Measurements from ENCODE around the gene SART1.
"Not testable (repeated sequence)": the region's sequence is repeated elsewhere in the genome, so short reads cannot be mapped to it uniquely, and the experiment has no call there.

SART1 gene

DNA sequence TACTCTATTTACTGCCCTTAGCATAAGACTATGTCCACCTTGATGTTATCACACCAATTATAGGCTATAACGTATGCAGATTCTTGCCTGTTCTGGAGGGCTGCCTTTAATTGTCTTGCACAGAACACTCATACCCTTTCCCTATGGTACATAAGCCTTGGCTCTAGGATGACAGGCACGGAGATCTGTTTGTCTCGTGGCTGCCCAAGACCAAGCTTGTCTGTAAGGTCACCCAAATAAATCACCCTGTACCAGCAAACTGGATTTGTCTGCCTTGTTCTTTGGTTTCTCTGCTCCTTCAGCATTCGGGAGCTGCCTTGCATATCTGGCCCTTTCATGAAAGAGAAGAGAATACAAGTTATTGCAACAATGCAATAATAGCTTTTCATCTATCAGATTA, 23.8 kb upstream of the SART1 start:
- DNase-seq, result no peak

DNA sequence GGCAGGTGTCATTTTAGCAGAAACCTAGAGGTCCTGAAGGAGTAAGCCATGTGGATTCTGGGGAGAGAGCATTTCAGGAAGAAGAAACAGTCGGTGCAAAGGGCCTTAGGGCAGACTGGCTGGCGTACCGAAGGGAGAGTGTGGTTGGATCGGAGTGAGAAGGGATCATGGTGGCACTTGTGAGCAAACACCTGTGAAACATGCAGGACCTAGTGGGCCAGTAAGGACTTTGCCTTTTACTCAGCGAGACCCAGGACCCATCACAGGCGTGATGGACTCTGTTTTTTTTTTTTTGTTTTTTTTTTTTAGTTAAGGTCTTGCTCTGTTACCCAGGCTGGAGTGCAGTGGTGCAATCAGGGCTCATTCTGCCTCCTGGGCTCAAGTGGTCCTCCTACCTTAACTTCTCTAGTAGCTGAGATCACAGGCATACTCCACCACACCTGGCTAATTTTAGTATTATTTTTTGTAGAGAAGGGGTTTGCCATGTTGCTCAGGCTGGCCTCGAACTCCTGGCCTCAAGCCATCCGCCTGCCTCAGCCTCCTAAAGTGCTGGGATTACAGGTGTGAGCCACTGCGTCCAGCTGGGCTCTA, 19.7 kb upstream of the SART1 start:
- DNase-seq, result no peak

DNA sequence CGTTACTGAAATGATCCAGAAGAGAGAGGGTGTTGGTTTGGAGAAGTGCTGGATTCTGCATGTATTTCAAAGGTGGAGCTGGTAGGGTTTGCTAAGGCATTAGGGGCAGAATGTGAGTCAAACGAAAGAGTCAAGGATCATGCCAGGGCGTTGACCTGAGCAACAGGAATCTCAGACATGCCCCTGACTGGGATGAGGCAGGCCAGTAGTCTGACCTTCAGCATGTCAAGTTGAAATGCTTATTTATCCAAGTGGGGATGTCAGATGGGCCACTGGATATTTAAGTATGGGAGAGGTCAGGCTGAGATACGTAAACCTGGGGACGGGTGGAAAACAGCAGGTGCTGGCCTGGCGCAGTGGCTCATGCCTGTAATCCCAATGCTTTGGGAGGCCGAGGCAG, 19.0 kb upstream of the SART1 start:
- no peak for DNase-seq

DNA sequence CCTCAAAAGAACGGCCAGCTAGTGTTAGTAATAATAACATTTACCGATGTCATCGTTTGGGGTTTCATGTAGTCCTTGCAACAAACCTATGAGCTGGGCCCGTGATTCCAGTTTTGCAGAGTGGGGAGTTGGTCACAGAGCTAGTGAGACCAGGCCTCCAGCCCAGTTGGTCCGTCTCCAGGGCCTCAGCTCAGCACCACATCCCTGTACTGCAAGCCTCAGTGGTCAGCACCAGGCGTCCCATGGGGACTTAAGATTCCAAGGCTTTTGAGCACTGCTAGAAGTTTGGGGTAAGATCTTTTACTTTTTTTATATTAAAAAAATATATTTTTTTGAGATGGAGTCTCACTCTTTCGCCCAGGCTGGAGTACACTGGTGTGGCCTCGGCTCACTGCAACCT, 17.3 kb upstream of the SART1 start:
- no peak for DNase-seq

DNA sequence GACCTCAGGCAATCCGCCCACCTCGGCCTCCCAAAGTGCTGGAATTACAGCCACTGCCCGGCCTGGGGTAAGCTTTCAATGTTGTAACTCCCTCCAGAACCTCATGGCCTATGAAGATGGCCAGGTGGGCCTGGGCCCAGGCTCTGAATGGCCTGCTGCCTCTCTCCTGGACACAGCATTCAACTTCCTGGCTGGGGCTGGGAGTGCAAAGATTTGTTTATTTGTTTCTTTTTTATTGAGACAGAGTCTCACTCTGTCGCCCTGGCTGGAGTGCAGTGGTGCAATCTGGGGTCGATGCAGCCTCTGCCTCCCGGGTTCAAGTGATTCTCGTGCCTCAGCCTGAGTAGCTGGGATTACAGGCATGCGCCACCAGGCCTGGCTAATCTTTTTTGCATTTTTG, 16.8 kb upstream of the SART1 start:
- no peak for DNase-seq

DNA sequence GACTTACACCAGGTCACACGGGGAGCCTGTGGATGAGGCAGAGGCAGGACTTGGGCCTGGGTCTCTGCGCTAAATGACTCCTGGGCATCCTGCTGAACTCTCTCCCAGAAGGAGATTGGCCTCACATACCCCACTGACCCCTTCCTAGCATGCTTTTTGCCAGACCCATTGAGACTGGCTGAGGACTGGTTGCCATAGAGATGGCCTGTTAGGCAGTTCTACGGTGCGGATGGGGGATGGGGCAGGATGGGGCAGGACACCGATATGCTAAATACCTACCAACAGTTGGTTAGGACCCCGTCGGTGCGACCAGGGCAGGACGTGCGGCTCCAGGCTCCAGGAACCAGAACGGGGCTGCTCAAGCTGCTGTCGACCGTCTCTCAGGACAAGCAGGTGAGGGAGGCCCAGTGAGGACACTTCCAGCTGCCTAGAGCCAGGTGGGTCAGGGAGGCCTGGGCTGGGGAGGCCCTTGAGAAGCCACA, 16.1 kb upstream of the SART1 start, which contains the start of gene TSGA10IP:
Gene TSGA10IP (plus strand): TSS at position 51 of the 482 bp plus-strand sequence. CDS start 196 bp downstream, at position 247.
- no peak for DNase-seq

DNA sequence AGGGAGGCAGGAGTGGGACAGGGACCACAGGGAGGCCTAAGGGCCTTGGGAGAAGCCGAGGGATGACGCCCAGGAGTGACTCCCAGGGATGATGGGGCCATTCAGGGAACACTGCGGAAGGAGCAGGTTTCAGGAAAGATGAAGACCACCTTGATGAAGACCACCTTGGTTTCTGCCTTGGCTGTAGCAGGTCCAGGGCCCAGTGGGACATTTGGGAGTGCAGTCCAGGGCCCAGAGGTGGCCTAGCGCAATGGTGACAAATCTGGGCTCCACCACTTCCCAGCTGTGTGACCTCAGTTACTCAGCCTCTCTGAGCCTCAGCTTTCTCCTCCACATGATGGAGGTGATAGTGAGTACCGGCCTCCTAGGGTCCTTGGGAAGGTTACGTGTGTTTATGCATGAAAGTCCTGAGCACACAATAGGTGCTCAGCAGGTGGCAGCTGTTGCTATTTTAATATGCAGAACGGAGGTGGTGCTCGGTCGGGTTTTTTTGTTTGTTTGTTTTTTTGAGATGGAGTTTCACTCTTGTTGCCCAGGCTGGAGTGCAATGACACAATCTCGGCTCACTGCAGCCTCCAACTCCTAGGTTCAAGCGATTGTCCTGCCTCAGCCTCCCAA, 15.5 kb upstream of the SART1 start:
- no peak for DNase-seq

DNA sequence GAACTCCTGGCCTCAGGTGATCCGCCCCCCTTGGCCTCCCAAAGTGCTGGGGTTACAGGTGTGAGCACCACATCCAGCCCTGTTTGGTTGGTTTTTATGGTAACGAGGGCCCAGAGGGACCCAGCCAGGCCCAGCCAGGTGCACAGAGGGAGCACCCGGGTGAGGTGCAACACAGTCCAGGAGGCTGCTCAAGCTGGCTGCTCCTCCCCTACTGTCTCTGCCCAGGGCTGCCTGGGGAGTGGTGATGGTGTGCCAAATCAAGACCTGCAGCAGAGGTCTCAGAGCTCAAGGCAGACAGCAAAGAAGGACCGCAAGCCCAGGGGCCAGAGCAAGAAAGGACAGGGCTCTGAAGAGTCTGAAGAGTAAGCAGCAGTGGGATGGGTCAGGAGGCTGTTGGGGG, 14.9 kb upstream of the SART1 start:
- DNase-seq, result no peak

DNA sequence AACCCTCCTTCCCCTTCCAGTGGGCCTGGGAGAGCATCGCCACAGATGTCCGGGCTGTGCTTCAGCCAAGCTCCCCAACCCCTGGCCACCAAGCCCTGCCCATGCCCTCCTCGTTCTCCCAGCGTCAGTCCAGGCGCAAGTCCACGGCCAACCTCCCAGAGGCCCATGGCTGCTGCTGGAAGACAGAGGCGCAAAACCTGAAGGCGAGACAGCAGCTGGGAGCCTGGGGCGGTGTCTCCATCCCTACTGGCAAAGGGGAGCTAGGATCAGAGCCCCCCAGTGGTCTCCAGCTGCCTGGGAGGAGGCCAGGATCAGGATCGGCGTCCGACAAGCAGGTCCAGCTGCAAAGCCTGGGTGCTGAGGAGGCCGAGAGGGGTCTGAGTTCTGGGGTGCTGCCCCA, 14.4 kb upstream of the SART1 start:
- no peak for DNase-seq

DNA sequence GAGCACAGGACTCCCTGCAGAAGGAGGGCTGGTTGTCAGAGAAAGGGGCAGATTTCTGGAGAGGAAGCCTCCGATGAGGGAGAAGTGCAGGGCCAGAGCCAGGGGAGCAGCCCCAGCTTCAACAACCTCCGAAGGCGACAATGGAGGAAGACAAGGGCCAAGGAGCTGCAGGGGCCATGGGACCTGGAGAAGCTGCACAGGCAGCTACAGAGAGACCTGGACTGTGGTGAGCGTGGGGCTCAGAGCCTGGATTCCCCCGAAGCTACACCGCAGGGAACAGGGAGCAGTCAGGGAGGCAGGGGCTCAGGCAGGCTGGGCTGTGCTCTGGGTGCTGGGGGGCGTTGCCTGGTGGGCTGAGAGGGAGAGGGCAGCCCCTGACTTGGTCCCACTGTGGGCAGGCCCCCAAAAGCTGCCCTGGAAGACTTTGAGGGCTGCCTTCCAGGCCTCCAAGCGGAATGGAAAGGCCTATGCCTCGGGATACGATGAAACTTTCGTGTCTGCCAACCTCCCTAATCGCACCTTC, 13.9 kb upstream of the SART1 start:
- no peak for DNase-seq

DNA sequence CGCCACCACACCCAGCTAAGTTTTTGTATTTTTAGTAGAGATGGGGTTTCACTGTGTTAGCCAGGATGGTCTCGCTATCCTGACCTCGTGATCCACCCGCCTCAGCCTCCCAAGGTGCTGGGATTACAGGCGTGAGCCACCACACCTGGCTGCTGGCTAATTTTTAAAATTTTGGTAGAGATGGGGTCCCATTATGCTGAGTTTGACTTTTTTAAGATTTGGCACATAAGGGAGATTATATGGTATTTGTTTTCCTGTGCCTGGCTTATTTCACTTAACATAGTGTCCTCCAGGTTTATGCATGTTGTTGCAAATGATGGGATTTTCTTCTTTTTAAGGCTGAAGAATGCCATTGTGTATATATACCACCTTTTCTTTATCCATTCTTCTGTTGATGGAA, 10.8 kb upstream of the SART1 start:
- DNase-seq, result not testable (repeated sequence)

DNA sequence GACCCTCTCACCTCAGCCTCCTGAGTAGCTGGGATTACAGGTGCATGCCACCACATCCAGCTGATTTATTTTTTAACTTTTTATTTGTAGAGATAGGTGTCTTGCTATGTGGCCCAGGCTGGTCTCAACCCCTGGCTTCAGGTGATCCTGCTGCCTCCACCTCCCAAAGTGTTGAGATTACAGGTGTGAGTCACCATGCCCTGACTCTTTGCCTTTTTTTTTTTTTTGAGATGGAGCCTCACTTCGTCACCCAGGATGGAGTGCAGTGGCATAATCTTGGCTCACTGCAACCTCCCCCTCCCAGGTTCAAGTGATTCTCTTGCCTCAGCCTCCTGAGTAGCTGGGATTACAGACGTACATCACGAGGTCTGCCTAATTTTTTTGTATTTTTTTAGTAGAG, 9.9 kb upstream of the SART1 start:
- not testable (repeated sequence) for DNase-seq

DNA sequence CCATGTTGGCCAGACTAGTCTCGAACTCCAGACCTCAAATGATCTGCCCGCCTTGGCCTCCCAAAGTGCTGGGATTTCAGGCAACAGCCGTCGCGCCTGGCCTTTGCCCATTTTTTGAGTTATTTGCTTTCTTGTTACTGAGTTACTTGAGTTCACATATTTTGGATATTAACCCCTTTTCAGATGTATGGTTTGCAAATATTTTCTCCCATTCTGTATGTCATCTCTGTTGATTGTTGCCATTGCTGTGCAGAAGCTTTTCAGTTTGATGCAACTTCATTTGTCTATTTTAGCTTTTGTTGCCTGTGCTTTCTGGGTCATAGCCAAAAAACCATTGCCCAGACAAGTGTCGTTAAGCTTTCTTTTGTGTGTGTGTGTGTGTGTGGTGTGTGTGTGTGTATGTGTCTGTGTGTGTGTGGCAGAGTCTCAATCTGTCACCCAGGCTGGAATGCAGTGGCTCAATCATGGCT, 9.4 kb upstream of the SART1 start:
- DNase-seq, result no peak

DNA sequence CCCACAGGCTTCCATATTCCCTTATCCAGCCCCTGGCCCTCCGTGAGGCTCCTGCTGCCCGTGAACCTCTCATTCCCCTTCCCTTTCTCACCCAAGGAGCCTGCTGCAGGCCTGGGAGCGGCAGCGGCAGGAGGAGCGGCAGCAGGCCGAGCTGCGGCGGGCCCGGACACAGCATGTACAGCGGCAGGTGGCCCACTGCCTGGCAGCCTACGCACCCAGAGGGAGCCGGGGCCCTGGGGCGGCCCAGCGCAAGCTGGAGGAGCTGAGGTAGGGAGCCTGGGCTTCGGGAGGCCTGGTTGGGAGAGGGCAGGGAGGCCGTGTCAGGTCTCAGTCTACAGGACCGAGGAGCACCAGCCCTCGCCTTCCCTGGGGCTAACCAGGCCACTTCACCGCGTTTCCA, 8.1 kb upstream of the SART1 start:
- no peak for DNase-seq

DNA sequence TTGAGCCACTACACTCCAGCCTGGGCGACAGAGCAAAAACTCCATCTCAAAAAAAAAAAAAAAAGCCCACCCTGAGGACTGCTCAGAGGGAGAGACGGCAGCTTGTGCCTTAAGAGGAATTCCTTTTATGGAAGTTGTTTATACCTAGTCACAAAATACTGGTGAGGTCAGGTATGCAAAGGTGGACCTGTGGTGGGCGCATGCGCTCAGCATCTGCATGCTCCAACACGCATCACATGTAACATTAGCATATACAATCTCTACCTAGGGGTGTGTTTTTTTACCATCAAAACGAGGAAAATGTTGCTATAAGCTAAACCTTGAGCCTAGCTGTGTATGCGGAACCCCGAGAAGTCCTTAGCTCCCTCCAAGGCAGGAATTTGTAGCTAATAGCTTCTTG, 6.8 kb upstream of the SART1 start:
- DNase-seq, result no peak

DNA sequence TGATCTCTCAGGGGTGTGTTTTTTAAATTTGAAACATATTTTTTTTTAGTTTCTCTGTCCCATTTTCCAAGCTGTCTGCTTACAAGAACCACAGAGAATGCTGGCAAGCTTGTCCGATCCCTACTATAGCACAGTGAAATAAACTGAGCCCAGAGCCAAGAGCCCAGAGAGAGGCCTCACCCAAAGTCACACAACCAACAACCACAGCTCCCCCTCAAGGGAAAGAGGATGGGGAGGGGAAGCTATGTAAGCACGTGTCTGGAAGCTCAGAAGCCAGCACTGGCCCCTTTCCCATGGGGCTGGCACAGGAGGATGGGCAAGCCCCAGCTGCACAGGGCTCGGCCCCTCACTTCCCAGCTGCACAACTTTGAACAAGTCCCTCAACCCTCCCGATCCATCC, 3.2 kb upstream of the SART1 start:
- no peak for DNase-seq

DNA sequence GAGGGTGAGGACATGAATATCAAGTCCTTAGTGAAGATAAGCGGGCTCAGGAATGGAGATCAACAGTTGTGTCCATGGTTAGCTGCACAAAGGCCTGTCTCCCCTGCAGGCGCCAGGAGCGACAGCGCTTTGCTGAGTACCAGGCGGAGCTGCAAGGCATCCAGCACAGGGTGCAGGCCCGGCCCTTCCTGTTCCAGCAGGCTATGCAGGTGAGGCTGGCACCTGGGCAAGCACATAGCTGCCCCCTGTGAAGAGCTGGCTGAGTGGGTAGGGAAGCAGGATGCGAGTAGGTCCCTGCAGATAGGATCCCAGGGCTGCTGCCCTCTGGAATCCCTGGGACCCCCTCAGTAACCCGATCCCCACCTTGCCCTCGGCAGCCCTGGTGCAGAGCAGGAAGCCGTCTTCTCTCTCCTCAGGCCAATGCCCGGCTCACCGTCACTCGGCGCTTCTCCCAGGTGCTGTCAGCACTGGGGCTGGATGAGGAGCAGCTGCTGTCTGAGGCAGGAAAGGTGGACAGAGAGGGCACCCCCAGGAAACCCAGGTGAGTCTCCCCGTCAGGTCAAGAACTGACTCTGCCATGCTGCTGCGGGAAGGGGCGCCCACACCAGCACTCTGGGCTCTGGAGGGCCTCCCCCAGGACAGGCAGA, 2.6 kb upstream of the SART1 start:
- DNase-seq, result no peak

DNA sequence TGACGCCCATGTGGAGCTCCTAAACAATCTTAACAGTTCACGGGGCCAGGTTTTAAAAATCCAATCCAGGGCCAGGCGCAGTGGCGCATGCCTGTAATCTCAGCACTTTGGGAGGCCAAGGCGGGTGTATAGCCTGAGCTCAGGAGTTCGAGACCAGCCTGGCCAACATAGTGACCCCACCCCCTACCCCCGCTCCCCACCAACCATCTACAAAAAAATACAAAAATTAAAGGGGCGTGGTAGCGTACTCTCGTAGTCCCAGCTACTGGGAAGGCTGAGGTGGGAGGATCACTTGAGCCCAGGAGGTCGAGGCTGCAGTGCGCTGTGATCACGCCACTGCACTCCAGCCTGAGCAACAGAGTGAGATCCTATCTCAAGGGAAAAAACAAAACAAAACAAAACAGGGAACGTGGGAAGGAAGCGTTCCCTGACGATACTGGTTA, 689 bp upstream of the SART1 start:
- no peak for DNase-seq

DNA sequence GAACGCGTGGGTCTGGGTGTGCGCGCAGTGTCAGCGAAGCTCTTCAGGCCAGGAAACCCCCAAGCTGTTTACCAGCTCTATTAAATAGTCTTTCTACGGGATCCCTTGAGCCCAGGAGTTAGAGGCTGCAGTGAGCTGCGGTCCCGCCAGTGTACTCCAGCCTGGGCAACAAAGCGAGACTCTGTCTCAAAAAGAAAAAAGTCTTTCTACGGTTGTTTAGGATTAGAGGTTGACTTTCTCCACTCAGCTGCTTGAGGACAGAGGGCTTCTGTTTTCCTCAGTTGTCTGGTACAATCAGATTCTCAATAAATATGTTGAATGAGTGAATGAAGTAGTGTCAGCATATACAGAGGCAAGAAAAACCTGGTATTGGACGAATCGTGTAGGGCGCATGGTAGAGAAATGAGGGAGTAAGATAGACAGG, 619 bp downstream of the SART1 start:
- no peak for DNase-seq

DNA sequence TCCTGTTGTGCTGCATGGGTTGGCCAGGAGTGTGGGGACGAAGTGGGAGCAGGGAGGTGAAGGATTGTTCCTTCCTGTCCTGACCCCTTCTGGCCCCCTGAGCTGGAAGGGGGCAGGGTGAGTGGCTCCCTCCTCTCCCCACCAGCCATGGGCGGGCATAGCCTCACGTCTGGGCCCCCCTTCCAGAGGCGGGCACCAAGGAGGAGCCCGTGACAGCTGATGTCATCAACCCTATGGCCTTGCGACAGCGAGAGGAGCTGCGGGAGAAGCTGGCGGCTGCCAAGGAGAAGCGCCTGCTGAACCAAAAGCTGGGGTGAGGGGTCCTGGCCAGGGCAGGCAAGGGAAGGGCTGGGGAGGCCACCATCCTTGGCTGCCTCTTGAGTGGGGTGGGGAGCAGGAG, 3.4 kb downstream of the SART1 start:
- no peak for DNase-seq

DNA sequence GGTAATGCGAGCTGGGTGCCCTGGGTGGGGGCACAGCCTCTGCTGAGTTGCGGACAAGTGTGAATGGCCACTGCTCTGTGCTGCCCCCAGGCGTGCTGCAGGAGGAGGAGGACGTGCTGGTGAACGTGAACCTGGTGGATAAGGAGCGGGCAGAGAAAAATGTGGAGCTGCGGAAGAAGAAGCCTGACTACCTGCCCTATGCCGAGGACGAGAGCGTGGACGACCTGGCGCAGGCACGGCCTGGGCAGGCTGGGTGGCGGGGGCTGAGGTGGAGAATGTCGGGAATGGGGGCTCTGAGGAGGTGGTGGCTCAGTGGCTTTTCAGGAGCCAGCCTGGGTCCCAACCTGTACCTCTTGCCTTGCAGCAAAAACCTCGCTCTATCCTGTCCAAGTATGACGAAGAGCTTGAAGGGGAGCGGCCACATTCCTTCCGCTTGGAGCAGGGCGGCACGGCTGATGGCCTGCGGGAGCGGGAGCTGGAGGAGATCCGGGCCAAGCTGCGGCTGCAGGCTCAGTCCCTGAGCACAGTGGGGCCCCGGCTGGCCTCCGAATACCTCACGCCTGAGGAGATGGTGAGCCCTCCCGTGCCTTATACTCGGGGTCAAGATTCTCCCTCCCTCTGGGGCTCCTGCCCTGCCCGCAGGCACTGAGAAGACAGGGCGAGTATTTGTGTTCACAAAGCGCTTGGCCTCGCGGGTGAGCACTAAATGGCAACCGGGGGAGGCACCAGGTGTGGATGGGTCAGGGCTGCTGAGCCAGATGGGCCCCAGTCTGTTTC, 4.6 kb downstream of the SART1 start:
- no peak for DNase-seq

DNA sequence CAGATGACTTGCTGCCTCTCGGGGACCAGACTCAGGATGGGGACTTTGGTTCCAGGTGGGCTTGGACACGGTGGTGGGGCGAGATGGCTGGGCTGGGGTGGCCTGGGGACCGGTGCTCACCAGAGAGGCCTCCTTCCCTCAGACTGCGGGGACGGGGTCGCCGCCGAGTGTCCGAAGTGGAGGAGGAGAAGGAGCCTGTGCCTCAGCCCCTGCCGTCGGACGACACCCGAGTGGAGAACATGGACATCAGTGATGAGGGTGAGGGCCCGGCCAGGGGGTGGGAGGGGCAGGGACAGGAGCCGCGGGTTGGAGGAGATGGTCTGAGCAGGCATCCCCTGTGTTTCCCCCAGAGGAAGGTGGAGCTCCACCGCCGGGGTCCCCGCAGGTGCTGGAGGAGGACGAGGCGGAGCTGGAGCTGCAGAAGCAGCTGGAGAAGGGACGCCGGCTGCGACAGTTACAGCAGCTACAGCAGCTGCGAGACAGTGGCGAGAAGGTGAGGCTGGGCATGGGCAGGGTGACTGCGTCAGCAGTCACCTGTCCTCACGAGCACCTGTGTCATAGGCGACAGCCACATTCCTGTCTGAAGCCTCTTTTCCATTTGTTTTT, 5.9 kb downstream of the SART1 start:
- no peak for DNase-seq
